SK-N-MC (cell line): Measurements from ENCODE around the gene NOCT.
A peak's percentile ranks its signal among the peaks of the same experiment; 100 is the strongest.
"Not testable (repeated sequence)": the region's sequence is repeated elsewhere in the genome, so short reads cannot be mapped to it uniquely, and the experiment has no call there.

ENCODE experiments used
- DNase-seq: peaks from one replicate; pipeline ENCODE4 v3.0.0-alpha.2; 2011; ENCODE audit warnings: low read depth, low spot score
- H3K27ac ChIP-seq: fragments of 200-600 bp; sonication (generic); 2 replicates; pipeline ENCODE4 v1.5.1; 2016; ENCODE audit warnings: mixed run types
- H3K36me3 ChIP-seq: fragments of 200-600 bp; sonication (generic); 2 replicates; pipeline ENCODE4 v1.6.1; 2017; ENCODE audit warnings: antibody characterized with exemption, low read length, mixed read lengths; ENCODE audit not compliant: insufficient read depth
- H3K4me3 ChIP-seq: fragments of 200-600 bp; sonication (generic); 2 replicates; pipeline ENCODE4 v1.5.1; 2016
- H3K9ac ChIP-seq: fragments of 200-600 bp; sonication (generic); 2 replicates; pipeline ENCODE4 v1.8.0; 2017; ENCODE audit warnings: mixed run types, mixed read lengths; ENCODE audit not compliant: insufficient read length
- H3K9me3 ChIP-seq: fragments of 200-600 bp; sonication (generic); 2 replicates; pipeline ENCODE4 v1.6.1; 2017; ENCODE audit warnings: low read depth, mild to moderate bottlenecking, antibody characterized with exemption, low read length, moderate library complexity, mixed read lengths
- EZH2 ChIP-seq: fragments of 200-600 bp; sonication (generic); IDR thresholded peaks from one replicate; pipeline ENCODE4 v1.6.1; 2017; ENCODE audit warnings: antibody characterized with exemption
- FOXP2 ChIP-seq: optimal IDR thresholded peaks from 2 replicates; pipeline ENCODE3; 2011; ENCODE audit warnings: mild to moderate bottlenecking, moderate library complexity; ENCODE audit not compliant: insufficient read depth; ENCODE audit errors: extremely low read length, control extremely low read depth
- POLR2AphosphoS5 ChIP-seq: IDR thresholded peaks from 2 replicates; pipeline ENCODE4 v1.6.1; 2012; ENCODE audit warnings: mild to moderate bottlenecking, low read depth, low read length, borderline replicate concordance

NOCT gene

GRCh38 chr4:139054791-139055505 is 39.4 kb downstream of the NOCT start:
- no peak for DNase-seq
- Histone ChIP-seq H3K36me3 (peaks cover 80% of the 10 kb centered on the region), H3K9me3 (no peaks in the 10 kb centered on the region), H3K9ac (no peak overlapping the region), H3K4me3 (no peak overlapping the region), H3K27ac (0 out of 2 replicates have a peak overlapping the region, but pooled peaks have one; percentile 37)
- TF ChIP-seq POLR2AphosphoS5 (no peak), FOXP2 (no peak), EZH2 (no peak)

- H3K27ac ChIP-seq, DNase-seq, H3K9me3 ChIP-seq, H3K4me3 ChIP-seq, H3K9ac ChIP-seq: not testable (repeated sequence)
- H3K36me3 ChIP-seq: peaks cover 92% of the 10 kb centered on the region
Measured at GRCh38 chr4:139059026-139059425, 43.4 kb downstream of the NOCT start.

- Histone ChIP-seq H3K27ac (no peak overlapping the region), H3K9me3 (no peaks in the 10 kb centered on the region), H3K36me3 (peaks cover 89% of the 10 kb centered on the region), H3K4me3 (no peak overlapping the region), H3K9ac (no peak overlapping the region)
- DNase-seq: no peak
- TF ChIP-seq FOXP2 (no peak), EZH2 (no peak), POLR2AphosphoS5 (no peak)
Measured at GRCh38 chr4:139060591-139060990, 45.0 kb downstream of the NOCT start.

- DNase-seq: no peak
- H3K9me3 ChIP-seq: no peaks in the 10 kb centered on the region
- H3K36me3 ChIP-seq: peaks cover 27% of the 10 kb centered on the region
- no peak overlapping the region for H3K4me3 ChIP-seq
- H3K9ac ChIP-seq: no peak overlapping the region
- TF ChIP-seq FOXP2 (no peak), EZH2 (no peak), POLR2AphosphoS5 (no peak)
- H3K27ac ChIP-seq: peak overlapping the region; percentile 29
Measured at GRCh38 chr4:139076016-139076744, 60.6 kb downstream of the NOCT start.

- Histone ChIP-seq H3K27ac (no peak overlapping the region), H3K9me3 (no peaks in the 10 kb centered on the region), H3K36me3 (peaks cover 17% of the 10 kb centered on the region), H3K4me3 (no peak overlapping the region), H3K9ac (no peak overlapping the region)
- TF ChIP-seq FOXP2: no peak
- TF ChIP-seq POLR2AphosphoS5: no peak
- TF ChIP-seq EZH2: no peak
- DNase-seq: no peak
Measured at GRCh38 chr4:139077567-139078355, 62.2 kb downstream of the NOCT start.

GRCh38 chr4:139078926-139079325 is 63.3 kb downstream of the NOCT start:
- peaks cover 10% of the 10 kb centered on the region for H3K36me3 ChIP-seq
- no peak for DNase-seq
- H3K4me3 ChIP-seq: no peak overlapping the region
- peak overlapping the region; percentile 62; the same call in 1 of the 2 replicates for H3K27ac ChIP-seq
- H3K9me3 ChIP-seq: no peaks in the 10 kb centered on the region
- TF ChIP-seq EZH2: no peak
- TF ChIP-seq FOXP2: no peak
- TF ChIP-seq POLR2AphosphoS5: no peak
- H3K9ac ChIP-seq: no peak overlapping the region

- Histone ChIP-seq H3K9ac (peak overlapping the region; percentile 90), H3K4me3 (peak overlapping the region; percentile 80), H3K27ac (peak overlapping the region; percentile 93), H3K36me3 (peaks cover 6% of the 10 kb centered on the region; the same call in 1 of the 2 replicates), H3K9me3 (no peaks in the 10 kb centered on the region)
- no peak for TF ChIP-seq EZH2
- peak; percentile 42 for TF ChIP-seq POLR2AphosphoS5
- peak; percentile 83 for TF ChIP-seq FOXP2
- peak; percentile 95 for DNase-seq
Measured at GRCh38 chr4:139082750-139083606, 67.4 kb downstream of the NOCT start.
